OCI-M1 (cell line): ENCODE results near the gene ITPR2.

Source experiments
- DNase-seq: peaks from one replicate; lab custom pipeline; 2025; lab: John Stamatoyannopoulos, UW

The ITPR2 gene

GRCh38 chr12:26821212-26821701, 11.7 kb downstream of the ITPR2 start:
- no peak for DNase-seq

GRCh38 chr12:26818636-26819035, 14.4 kb downstream of the ITPR2 start:
- DNase-seq = no peak

GRCh38 chr12:26818201-26818600, 14.8 kb downstream of the ITPR2 start:
- DNase-seq = no peak

GRCh38 chr12:26817183-26817591, 15.8 kb downstream of the ITPR2 start:
- no peak for DNase-seq

GRCh38 chr12:26813812-26814211, 19.2 kb downstream of the ITPR2 start:
- DNase-seq = no peak

- no peak for DNase-seq
Measured at GRCh38 chr12:26810330-26810729, 22.7 kb downstream of the ITPR2 start.

- no peak for DNase-seq
Measured at GRCh38 chr12:26809611-26810285, 23.2 kb downstream of the ITPR2 start.

- no peak for DNase-seq
Measured at GRCh38 chr12:26808766-26809476, 24.1 kb downstream of the ITPR2 start.

- no peak for DNase-seq
Measured at GRCh38 chr12:26807292-26807691, 25.7 kb downstream of the ITPR2 start.

GRCh38 chr12:26806556-26806955, 26.4 kb downstream of the ITPR2 start:
- no peak for DNase-seq

- DNase-seq = no peak
Measured at GRCh38 chr12:26805401-26805971, 27.5 kb downstream of the ITPR2 start.

- no peak for DNase-seq
Measured at GRCh38 chr12:26803552-26803951, 29.4 kb downstream of the ITPR2 start.

GRCh38 chr12:26801486-26801885, 31.5 kb downstream of the ITPR2 start:
- DNase-seq = no peak

- DNase-seq = no peak
Measured at GRCh38 chr12:26800858-26801257, 32.1 kb downstream of the ITPR2 start.

GRCh38 chr12:26800347-26800746, 32.6 kb downstream of the ITPR2 start:
- DNase-seq = no peak

- peak; percentile 27 for DNase-seq
Measured at GRCh38 chr12:26799741-26800140, 33.3 kb downstream of the ITPR2 start.

- DNase-seq = no peak
Measured at GRCh38 chr12:26798640-26799039, 34.4 kb downstream of the ITPR2 start.

GRCh38 chr12:26798023-26798422, 35.0 kb downstream of the ITPR2 start:
- peak; percentile 24 for DNase-seq

GRCh38 chr12:26795910-26796309, 37.1 kb downstream of the ITPR2 start:
- DNase-seq = no peak

- peak; percentile 69 for DNase-seq
Measured at GRCh38 chr12:26791301-26791791, 41.6 kb downstream of the ITPR2 start.

GRCh38 chr12:26790645-26790994, 42.4 kb downstream of the ITPR2 start:
- no peak for DNase-seq

- DNase-seq = no peak
Measured at GRCh38 chr12:26789731-26790644, 43.0 kb downstream of the ITPR2 start.
